NB4 (cell line): ENCODE data around the gene GALM.

ENCODE experiments used
- MYC ChIP-seq: IDR thresholded peaks from 2 replicates; pipeline ENCODE4 v1.6.1; 2011; ENCODE audit warnings: low read depth, low read length
- POLR2A ChIP-seq: IDR thresholded peaks from 2 replicates; pipeline ENCODE4 v1.6.1; 2011; ENCODE audit warnings: mild to moderate bottlenecking; ENCODE audit not compliant: insufficient read length; ENCODE audit errors: extremely low read depth
- TF ChIP-seq, protein P1 (sequence below): IDR thresholded peaks from one replicate; pipeline ENCODE4 v1.5.1; 2012; ENCODE audit warnings: low read depth, low read length

- TF ChIP-seq, protein P1, sequence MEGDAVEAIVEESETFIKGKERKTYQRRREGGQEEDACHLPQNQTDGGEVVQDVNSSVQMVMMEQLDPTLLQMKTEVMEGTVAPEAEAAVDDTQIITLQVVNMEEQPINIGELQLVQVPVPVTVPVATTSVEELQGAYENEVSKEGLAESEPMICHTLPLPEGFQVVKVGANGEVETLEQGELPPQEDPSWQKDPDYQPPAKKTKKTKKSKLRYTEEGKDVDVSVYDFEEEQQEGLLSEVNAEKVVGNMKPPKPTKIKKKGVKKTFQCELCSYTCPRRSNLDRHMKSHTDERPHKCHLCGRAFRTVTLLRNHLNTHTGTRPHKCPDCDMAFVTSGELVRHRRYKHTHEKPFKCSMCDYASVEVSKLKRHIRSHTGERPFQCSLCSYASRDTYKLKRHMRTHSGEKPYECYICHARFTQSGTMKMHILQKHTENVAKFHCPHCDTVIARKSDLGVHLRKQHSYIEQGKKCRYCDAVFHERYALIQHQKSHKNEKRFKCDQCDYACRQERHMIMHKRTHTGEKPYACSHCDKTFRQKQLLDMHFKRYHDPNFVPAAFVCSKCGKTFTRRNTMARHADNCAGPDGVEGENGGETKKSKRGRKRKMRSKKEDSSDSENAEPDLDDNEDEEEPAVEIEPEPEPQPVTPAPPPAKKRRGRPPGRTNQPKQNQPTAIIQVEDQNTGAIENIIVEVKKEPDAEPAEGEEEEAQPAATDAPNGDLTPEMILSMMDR: no peak
- TF ChIP-seq POLR2A: no peak
- TF ChIP-seq MYC: no peak
These were observed 6.0 kb downstream of the GALM start for GRCh38 chr2:38671946-38672345.
